ENCODE data around the gene PHF5A.

- TF ChIP-seq CTCF (IDR thresholded peaks at IDR 0.05; ENCODE audit: low read depth, low read length, poor library complexity, severe bottlenecking), result no peak
- no peak for TF ChIP-seq EZH2phosphoT487 (IDR thresholded peaks at IDR 0.05; ENCODE audit: borderline replicate concordance, low read length)
Measured at GRCh38 chr22:41491374-41492100, 23.0 kb upstream of the PHF5A start.

Data from DOHH2 (cell line).